ENCODE results near the gene KCNQ1.

The KCNQ1 gene

DNA sequence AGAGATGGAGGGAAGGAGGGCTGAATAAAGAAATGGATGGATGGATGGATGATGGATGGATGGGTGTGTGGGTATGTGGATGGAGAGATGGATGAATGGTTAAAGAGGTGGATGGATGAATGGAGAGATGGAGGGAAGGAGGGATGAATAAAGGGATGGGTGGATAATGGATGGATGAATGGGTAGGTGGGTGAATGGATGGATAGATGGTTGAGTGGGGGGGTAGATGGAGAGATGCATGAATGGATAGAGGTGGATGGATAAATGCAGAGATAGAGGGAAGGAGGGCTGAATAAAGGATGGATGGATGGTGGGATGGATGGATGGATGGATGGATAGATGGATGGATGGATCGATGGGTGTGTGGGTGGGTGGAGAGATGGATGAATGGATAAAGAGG, 369.2 kb downstream of the KCNQ1 start:
- no peak for FAIRE-seq
- TF ChIP-seq POLR2A (IDR thresholded peaks at IDR 0.05; ENCODE audit: low read depth, low read length) (no peak), POLR2AphosphoS5 (IDR thresholded peaks at IDR 0.05; ENCODE audit: low read depth, low read length) (no peak), TAF1 (IDR thresholded peaks at IDR 0.05; ENCODE audit: borderline replicate concordance, low read depth, low read length) (no peak)

DNA sequence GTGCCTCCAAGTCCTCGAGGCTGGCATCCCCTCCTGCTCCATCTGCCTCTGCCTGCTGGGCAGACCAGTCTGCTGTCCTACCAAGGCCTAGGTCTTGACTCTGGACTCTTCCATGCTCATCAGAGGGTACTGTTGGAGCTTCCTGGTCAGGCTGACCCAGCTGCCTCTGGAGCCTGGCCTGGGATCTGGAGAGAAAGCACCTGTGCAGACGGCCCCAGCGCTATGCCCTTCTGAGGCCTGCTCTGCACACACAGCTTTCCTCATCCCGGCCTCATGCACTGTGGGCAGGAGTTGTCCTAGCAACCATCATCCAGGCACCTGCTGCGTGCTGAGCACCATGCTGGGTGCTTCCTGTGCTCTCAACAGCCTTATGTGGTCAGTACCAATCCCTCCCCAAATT, 369.9 kb downstream of the KCNQ1 start:
- TF ChIP-seq POLR2AphosphoS5 (IDR thresholded peaks at IDR 0.05; ENCODE audit: low read depth, low read length) = no peak
- no peak for TF ChIP-seq POLR2A (IDR thresholded peaks at IDR 0.05; ENCODE audit: low read depth, low read length)
- TF ChIP-seq TAF1 (IDR thresholded peaks at IDR 0.05; ENCODE audit: borderline replicate concordance, low read depth, low read length) = no peak
- DNase-seq (ENCODE audit: insufficient read length) (no peak), FAIRE-seq (no peak)

More for the DNA sequence above, 369.2 kb downstream of the KCNQ1 start:
- no peak for DNase-seq (ENCODE audit: insufficient read length)

DNA sequence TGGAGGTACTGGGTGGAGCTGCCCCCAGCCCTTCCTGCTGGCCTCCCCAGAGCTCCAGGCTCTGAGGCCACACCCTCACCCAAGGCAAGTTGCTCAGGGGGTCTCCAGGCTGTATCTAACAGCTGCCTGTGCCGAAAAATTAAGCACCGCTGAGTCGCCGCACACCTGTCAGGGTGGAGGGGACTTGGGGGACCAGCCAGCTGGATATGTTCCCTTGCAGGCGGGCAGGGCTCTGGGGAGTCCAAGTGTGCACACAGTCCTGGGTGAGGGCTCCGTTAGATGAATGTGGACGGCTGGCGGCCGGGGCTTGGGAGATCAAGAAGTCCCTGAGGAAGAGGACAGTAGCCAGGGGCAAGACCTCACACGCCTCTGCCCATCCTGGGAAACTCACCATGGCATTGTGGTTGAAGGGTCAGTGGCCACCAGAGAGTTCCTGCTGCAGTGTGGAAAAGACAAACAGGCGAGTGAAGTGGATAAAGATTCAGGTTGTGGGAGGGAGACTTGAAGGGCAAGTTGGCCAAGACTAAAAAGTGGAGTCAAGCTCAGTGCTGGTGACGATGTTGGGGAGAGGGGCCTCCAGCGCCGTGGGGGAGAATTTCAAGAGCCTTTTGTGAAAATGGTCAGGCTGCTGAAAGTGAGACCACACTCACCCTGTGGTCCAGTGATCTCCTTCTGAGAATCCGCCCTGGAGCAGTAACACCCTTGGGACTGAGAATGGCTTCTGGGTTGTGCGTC, 371.1 kb downstream of the KCNQ1 start:
- TF ChIP-seq POLR2AphosphoS5 (IDR thresholded peaks at IDR 0.05; ENCODE audit: low read depth, low read length) = no peak
- TF ChIP-seq POLR2A (IDR thresholded peaks at IDR 0.05; ENCODE audit: low read depth, low read length) = no peak
- TF ChIP-seq TAF1 (IDR thresholded peaks at IDR 0.05; ENCODE audit: borderline replicate concordance, low read depth, low read length) = no peak
- FAIRE-seq (no peak), DNase-seq (ENCODE audit: insufficient read length) (no peak)

DNA sequence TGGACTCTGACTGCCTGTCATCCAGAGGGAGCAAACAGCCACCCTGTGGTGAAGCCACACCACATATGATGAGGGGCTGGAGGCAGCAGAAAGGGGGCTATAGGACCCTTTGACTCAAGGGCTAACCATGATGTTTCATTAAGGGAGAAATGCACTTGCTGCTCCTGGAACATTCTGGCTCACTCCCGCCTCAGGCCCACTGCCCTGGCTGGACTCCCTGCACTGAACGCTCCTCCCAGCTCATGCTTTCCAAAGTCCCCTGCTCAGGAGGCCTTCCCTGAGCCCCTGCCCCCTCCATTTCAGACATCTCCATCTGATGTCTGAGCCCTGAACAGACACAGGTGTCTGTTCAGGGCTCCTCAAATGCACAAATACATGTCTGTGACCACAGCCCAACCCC, 371.7 kb downstream of the KCNQ1 start:
- DNase-seq (ENCODE audit: insufficient read length) (no peak), FAIRE-seq (no peak)
- no peak for TF ChIP-seq POLR2AphosphoS5 (IDR thresholded peaks at IDR 0.05; ENCODE audit: low read depth, low read length)
- TF ChIP-seq POLR2A (IDR thresholded peaks at IDR 0.05; ENCODE audit: low read depth, low read length) = no peak
- TF ChIP-seq TAF1 (IDR thresholded peaks at IDR 0.05; ENCODE audit: borderline replicate concordance, low read depth, low read length) = no peak

DNA sequence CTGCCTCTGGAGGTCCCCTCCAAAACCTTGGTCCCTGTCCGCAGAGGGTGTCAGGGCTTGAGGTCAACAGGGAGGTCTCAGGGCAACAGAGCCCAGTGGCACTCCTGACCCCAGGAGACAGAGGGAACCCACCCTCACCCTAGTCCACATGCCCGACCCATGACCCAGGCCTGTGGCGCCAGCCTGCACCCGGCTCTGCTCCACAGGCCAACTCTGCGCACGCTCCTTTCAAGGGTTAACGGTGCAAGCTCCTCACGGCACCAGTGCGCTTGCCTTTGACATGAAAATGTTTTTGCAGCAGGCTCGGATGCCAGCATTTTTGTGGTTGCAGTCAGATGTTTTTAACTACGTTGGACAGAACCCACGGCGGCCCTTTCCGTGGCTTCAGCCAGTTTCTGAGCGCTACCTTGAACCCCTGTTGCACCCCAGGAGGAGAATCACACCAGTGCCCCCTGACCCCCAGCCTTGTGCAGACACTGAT, 372.2 kb downstream of the KCNQ1 start:
- TF ChIP-seq POLR2AphosphoS5 (IDR thresholded peaks at IDR 0.05; ENCODE audit: low read depth, low read length) (no peak), TAF1 (IDR thresholded peaks at IDR 0.05; ENCODE audit: borderline replicate concordance, low read depth, low read length) (no peak), POLR2A (IDR thresholded peaks at IDR 0.05; ENCODE audit: low read depth, low read length) (no peak)
- no peak for FAIRE-seq
- no peak for DNase-seq (ENCODE audit: insufficient read length)

DNA sequence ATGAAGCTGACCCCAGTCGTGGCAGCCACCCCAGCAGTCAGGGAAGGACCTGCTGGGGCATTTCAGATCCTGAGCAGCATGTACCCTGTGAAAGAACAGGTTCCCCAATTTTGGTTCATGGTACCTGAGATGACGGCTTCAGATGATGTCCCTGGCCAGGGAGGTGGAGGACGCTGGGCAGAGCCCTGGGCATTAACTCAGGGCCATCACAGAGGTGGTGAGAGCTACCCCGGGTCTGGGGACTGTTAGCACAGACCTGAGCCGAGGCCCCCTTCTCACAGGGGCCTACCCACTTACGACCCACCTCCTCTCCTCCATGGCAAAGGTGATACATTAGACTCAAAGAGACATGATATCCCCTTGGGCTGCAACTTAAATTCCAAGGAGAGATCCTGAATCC, 372.6 kb downstream of the KCNQ1 start:
- no peak for FAIRE-seq
- DNase-seq (ENCODE audit: insufficient read length) = no peak
- TF ChIP-seq TAF1 (IDR thresholded peaks at IDR 0.05; ENCODE audit: borderline replicate concordance, low read depth, low read length) (no peak), POLR2A (IDR thresholded peaks at IDR 0.05; ENCODE audit: low read depth, low read length) (no peak), POLR2AphosphoS5 (IDR thresholded peaks at IDR 0.05; ENCODE audit: low read depth, low read length) (no peak)

DNA sequence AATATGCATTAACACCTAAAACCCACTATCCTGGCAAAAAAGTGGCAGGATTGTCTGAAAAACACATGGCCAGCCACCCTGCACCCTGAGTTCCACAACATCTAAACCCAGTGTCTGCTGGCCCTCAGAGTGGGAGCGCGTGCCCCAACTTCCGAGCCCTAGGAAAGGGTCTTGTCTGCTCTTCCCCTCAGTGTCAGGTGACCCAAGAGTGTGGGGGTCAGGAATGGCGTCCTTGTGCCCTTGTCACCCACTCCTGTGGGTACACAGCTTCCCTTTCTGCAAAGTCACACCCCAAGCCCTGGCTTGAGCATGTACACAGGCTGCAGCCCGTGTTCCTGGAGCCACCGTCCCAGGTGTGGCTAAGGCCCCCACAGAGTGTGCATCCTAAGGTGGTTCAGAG, 373.2 kb downstream of the KCNQ1 start:
- FAIRE-seq (no peak), DNase-seq (ENCODE audit: insufficient read length) (no peak)
- TF ChIP-seq POLR2A (IDR thresholded peaks at IDR 0.05; ENCODE audit: low read depth, low read length) (no peak), TAF1 (IDR thresholded peaks at IDR 0.05; ENCODE audit: borderline replicate concordance, low read depth, low read length) (no peak), POLR2AphosphoS5 (IDR thresholded peaks at IDR 0.05; ENCODE audit: low read depth, low read length) (no peak)

DNA sequence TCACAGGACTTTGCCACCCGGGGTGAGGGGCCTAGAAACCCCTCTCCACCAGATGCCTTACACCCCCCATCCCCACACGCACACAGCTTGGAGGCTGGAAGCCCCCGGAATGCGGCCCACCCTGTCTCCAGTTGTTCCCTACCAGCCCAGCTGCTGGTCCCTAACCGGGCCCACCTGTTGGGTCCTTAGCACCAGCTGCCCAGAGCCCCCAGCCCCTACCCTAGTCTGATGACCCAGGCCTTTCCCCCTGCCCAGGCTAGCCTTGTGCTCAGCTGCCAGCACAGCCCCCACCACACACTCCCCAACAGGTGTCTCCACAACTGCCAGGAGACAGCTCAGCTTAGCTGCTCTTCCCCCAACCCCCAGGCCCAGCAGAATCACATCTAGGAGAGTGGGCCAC, 373.7 kb downstream of the KCNQ1 start:
- TF ChIP-seq POLR2A (IDR thresholded peaks at IDR 0.05; ENCODE audit: low read depth, low read length) (no peak), TAF1 (IDR thresholded peaks at IDR 0.05; ENCODE audit: borderline replicate concordance, low read depth, low read length) (no peak), POLR2AphosphoS5 (IDR thresholded peaks at IDR 0.05; ENCODE audit: low read depth, low read length) (no peak)
- DNase-seq (ENCODE audit: insufficient read length) = no peak
- FAIRE-seq = no peak

DNA sequence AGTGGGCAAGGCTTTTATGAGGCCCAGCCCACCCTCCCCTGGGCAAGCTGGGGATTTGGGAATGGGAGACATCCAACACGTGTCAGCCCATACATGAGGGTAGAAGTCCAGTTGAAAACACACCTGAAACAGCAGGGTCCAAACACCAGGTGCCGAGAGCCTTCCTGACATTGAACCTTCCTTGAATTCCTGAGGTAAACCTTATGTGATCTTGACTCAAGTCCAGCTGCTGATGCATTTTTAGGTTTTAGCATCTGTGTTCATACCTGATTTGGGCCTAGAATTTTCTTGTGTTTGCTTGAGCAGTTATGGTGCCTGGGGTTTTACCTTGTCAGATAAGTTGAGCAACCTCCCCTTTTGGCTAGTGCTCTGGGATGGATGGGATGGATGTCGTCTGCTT, 374.5 kb downstream of the KCNQ1 start:
- FAIRE-seq (no peak), DNase-seq (ENCODE audit: insufficient read length) (no peak)
- TF ChIP-seq POLR2AphosphoS5 (IDR thresholded peaks at IDR 0.05; ENCODE audit: low read depth, low read length) = no peak
- no peak for TF ChIP-seq TAF1 (IDR thresholded peaks at IDR 0.05; ENCODE audit: borderline replicate concordance, low read depth, low read length)
- no peak for TF ChIP-seq POLR2A (IDR thresholded peaks at IDR 0.05; ENCODE audit: low read depth, low read length)

DNA sequence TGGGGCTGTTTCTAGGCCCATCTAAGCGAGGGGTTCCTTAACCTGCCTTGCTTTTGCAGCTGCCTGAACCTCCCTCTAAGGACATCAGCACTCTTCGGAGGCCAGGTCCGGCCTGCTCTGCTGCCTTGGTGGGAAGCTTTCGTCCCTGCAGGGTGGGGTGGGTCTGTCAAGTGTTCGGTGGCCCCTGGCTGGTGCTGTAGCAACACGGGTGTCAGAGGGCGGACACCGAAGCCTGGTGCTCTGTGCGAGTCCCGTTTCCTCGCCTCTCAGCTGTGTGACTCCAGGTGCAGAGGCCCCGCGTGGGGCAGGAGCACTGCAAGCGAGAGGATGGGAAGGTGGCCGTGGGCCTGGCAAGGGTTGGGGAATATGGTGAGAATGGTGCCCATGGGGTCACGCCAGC, 376.2 kb downstream of the KCNQ1 start:
- FAIRE-seq (no peak), DNase-seq (ENCODE audit: insufficient read length) (no peak)
- TF ChIP-seq POLR2A (IDR thresholded peaks at IDR 0.05; ENCODE audit: low read depth, low read length) (no peak), TAF1 (IDR thresholded peaks at IDR 0.05; ENCODE audit: borderline replicate concordance, low read depth, low read length) (no peak), POLR2AphosphoS5 (IDR thresholded peaks at IDR 0.05; ENCODE audit: low read depth, low read length) (no peak)

DNA sequence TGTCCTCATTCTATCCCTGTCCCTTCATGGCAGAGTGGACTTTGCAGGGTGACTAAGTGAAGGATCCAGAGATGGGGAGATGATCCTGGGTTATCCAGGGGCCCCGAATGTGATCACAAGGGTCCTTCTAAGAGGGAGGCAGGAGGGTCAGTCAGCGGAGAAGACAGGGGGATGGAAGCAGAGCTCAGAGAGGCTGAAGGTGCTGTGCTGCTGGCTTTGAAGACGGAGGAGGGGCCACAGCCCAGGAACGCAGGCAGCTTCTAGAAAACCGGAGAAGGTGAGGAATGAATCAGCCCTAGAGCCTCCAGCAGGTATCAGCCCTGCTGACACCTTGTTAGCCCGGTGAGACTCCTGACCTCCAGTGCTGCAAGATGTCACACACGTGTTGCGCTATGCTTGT, 377.1 kb downstream of the KCNQ1 start:
- TF ChIP-seq TAF1 (IDR thresholded peaks at IDR 0.05; ENCODE audit: borderline replicate concordance, low read depth, low read length) (no peak), POLR2A (IDR thresholded peaks at IDR 0.05; ENCODE audit: low read depth, low read length) (no peak), POLR2AphosphoS5 (IDR thresholded peaks at IDR 0.05; ENCODE audit: low read depth, low read length) (no peak)
- FAIRE-seq = no peak
- no peak for DNase-seq (ENCODE audit: insufficient read length)

DNA sequence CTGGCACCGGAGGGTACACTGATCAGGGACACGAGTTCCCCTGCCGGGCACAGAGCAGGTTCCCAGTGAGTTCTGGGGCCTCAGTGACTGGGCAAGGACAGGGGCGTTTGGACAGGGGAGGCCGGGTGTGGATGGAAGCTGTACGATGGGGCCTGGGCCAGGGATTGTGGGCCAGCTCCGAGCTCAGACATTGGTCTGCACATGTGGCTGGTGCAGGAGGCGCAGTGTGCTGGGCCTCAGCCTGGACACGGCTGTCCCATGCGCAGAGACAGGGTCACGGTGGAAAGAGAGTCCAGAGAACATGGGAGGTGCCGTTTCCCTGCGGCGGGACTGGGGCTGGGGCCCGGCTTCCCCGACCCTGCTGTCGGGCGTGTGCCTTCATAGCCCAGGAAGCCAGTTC, 380.0 kb downstream of the KCNQ1 start:
- no peak for DNase-seq (ENCODE audit: insufficient read length)
- no peak for TF ChIP-seq POLR2A (IDR thresholded peaks at IDR 0.05; ENCODE audit: low read depth, low read length)
- no peak for TF ChIP-seq TAF1 (IDR thresholded peaks at IDR 0.05; ENCODE audit: borderline replicate concordance, low read depth, low read length)
- TF ChIP-seq POLR2AphosphoS5 (IDR thresholded peaks at IDR 0.05; ENCODE audit: low read depth, low read length) = no peak
- no peak for FAIRE-seq

Data from GM12892 (cell line).